Omental fat pad (tissue), 4 donors: ENCODE measurements around the gene GPR157. TPM values are rescaled to one million over a fixed set of nuclear protein-coding genes. Genes with fewer than 3 reads are reported as not detected.

Experiments
- ATAC-seq: fragments of 150-250 bp; one replicate; pipeline ENCODE4 v1.9.1; 2016; ENCODE audit warnings: mild to moderate bottlenecking, moderate library complexity; ENCODE audit not compliant: low FRiP score
- DNase-seq: peaks from one replicate; pipeline ENCODE4 v3.0.0-alpha.2; 2019; ENCODE audit warnings: low spot score
- total RNA-seq, 4 donors: library from RNA; depleted of rRNA; stranded (reverse); fragments of >200 nt; gene quantifications; one replicate each; pipeline ENCODE4 v1.1.0, GENCODE V29; 2016
- TF ChIP-seq, protein P1 (sequence below), 3 donors: fragments of 450-650 bp; IDR thresholded peaks; one replicate each; pipeline ENCODE4 v1.5.1; 2016 to 2017; ENCODE audit warnings: antibody characterized with exemption in 3 of 3, mild to moderate bottlenecking in 3 of 3, moderate library complexity in 2 of 3

Gene GPR157
- total RNA-seq, 4 donors from 2014 or later = 1.6 to 8.8 (median 6.9) TPM

DNA sequence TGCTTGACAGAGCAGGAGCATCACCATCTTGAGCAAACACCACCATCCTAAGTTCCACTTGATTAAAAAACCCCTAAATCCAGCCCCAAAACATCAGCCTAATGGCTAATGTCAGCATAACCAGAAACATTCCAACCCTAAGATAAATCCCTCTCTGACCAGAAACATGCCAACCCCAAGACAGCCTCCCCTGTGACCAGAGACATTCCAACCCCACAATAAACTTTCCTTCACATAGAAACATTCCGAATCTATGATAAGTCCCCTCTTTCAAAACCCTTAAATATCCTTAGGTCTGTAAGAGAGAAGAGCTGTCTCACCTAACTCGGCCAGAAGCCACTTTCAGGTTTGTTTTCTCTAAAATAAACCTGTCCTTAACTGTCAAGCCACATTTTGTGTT is 42.1 kb downstream of the GPR157 start:
- ATAC-seq (no peak), DNase-seq (no peak)
- TF ChIP-seq, protein P1, sequence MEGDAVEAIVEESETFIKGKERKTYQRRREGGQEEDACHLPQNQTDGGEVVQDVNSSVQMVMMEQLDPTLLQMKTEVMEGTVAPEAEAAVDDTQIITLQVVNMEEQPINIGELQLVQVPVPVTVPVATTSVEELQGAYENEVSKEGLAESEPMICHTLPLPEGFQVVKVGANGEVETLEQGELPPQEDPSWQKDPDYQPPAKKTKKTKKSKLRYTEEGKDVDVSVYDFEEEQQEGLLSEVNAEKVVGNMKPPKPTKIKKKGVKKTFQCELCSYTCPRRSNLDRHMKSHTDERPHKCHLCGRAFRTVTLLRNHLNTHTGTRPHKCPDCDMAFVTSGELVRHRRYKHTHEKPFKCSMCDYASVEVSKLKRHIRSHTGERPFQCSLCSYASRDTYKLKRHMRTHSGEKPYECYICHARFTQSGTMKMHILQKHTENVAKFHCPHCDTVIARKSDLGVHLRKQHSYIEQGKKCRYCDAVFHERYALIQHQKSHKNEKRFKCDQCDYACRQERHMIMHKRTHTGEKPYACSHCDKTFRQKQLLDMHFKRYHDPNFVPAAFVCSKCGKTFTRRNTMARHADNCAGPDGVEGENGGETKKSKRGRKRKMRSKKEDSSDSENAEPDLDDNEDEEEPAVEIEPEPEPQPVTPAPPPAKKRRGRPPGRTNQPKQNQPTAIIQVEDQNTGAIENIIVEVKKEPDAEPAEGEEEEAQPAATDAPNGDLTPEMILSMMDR (IDR thresholded peaks at IDR 0.05) = no peak

- DNase-seq = no peak
- TF ChIP-seq, protein P1 (IDR thresholded peaks at IDR 0.05) = no peak
- ATAC-seq = peak; percentile 25
Measured at GRCh38 chr1:9086045-9086444, 42.9 kb downstream of the GPR157 start.

- TF ChIP-seq, protein P1 (IDR thresholded peaks at IDR 0.05) = no peak
- DNase-seq (no peak), ATAC-seq (peak; percentile 31)
Measured at GRCh38 chr1:9085306-9085940, 43.5 kb downstream of the GPR157 start.

DNA sequence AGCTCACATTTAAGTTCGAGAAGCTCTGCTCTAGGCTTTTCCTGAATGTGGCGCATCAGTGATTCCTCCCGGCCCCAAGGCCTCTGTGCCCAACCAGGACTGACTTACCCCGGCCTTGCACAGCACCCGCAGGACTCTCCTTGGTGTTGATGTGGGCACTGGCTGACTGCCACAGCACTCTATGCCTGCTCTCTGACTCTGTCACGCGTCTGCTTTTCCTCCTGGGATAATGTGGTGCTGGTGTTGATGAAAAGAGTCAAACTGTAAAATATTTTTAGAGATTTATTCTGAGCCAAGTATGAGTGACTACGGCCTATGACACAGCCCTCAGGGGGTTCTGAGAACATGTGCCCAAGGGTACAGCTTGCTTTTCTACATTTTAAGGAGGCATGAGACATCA is 44.0 kb downstream of the GPR157 start:
- ATAC-seq (no peak), DNase-seq (no peak)
- TF ChIP-seq, protein P1 (IDR thresholded peaks at IDR 0.05) = no peak

DNA sequence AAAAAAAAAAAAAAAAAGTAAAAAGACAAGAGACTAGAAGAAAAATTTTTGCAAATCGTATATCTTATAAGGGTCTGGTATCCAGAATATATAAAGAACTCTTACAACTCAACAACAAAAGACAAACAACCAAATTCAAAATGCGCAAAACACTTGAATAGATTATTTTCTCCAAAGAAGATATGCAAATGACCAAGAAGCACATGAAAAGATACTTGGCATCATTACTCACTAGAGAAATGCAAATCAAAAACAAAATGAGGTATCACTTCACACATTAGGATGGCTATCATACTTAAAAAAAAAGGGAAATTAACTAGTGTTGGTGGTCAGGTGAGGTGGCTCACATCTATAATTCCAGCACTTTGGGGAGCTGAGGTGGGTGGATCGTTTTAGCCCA is 47.4 kb downstream of the GPR157 start:
- ATAC-seq = no peak
- TF ChIP-seq, protein P1 (IDR thresholded peaks at IDR 0.05) = no peak
- no peak for DNase-seq

- ATAC-seq (no peak), DNase-seq (no peak)
- TF ChIP-seq, protein P1 (IDR thresholded peaks at IDR 0.05) = no peak
Measured at GRCh38 chr1:9080705-9081291, 48.1 kb downstream of the GPR157 start.
